Stimulated activated naive CD8-positive, alpha-beta T cell treated with anti-CD3 and anti-CD28 coated beads, Interleukin-15, Interleukin-2, amounts not matched to agents 100 ng/mL and 50 ng/mL, for 24 hours (primary cell): Measurements from ENCODE around the gene CD40LG.

Experiments used
- H3K27ac Mint-ChIP-seq: one replicate; pipeline ENCODE4 v1.8.0; 2021; ENCODE audit warnings: mild to moderate bottlenecking, mixed read lengths
- H3K27me3 Mint-ChIP-seq: one replicate; pipeline ENCODE4 v1.8.0; 2021; ENCODE audit warnings: mixed read lengths
- H3K36me3 Mint-ChIP-seq: one replicate; pipeline ENCODE4 v1.8.0; 2021; ENCODE audit warnings: low read depth, mixed read lengths
- H3K4me1 Mint-ChIP-seq: one replicate; pipeline ENCODE4 v1.8.0; 2021; ENCODE audit warnings: low read depth, mixed read lengths
- H3K4me3 Mint-ChIP-seq: one replicate; pipeline ENCODE4 v1.8.0; 2021; ENCODE audit warnings: mild to moderate bottlenecking, mixed read lengths
- H3K9me3 Mint-ChIP-seq: one replicate; pipeline ENCODE4 v1.8.0; 2021; ENCODE audit warnings: mixed read lengths

Gene CD40LG

DNA sequence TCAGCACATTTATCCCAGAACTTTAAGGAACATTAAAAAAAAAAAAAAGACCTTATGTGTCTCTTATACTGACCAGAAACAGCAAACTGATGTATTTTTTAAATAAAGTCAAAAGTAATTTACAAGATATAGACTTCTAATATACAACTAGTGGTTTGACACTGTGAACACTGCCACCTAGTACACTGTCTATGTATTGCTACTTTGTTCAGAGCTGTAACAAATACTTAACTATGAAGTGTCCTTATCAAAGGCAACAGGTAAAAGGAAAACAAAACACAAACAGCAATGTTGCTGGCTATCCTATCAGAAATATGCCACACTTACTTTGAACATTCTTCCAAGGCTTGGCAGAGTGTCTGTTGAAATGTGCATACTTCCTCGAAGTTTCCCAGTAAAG is 60.4 kb downstream of the CD40LG start:
- H3K27me3 Mint-ChIP-seq, result no peaks in the 10 kb centered on the region
- H3K9me3 Mint-ChIP-seq, result no peaks in the 10 kb centered on the region
- H3K27ac Mint-ChIP-seq, result no peak overlapping the region
- H3K36me3 Mint-ChIP-seq, result peaks cover 31% of the 10 kb centered on the region
- H3K4me1 Mint-ChIP-seq, result peaks cover 50% of the 10 kb centered on the region
- no peak overlapping the region for H3K4me3 Mint-ChIP-seq
